GM12801 (cell line): ENCODE results near the gene NRXN3.

Experiments
- TF ChIP-seq, protein P1 (sequence below): IDR thresholded peaks from one replicate; pipeline ENCODE4 v1.5.1; 2011; ENCODE audit warnings: control low read depth; ENCODE audit not compliant: insufficient read length; ENCODE audit errors: extremely low read depth

NRXN3 gene

DNA sequence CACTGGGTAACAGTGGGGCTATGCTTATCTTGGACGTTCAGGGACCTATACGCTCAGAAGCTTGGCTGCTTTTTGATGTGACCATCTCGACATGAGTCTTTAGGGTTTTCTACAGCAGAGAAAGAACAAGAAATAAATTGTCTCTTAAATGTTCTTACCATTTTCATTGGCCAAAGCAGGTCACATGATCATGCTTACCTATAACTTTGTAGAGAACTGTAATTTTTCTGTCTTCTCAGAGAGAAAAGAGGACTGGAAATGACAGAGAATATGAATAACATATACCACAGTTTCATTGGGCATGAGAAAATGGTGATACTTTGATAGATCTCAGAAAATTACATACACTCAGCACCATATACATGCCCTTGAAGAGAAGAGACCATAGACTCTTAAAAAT lies 390.9 kb downstream of the NRXN3 start:
- TF ChIP-seq, protein P1, sequence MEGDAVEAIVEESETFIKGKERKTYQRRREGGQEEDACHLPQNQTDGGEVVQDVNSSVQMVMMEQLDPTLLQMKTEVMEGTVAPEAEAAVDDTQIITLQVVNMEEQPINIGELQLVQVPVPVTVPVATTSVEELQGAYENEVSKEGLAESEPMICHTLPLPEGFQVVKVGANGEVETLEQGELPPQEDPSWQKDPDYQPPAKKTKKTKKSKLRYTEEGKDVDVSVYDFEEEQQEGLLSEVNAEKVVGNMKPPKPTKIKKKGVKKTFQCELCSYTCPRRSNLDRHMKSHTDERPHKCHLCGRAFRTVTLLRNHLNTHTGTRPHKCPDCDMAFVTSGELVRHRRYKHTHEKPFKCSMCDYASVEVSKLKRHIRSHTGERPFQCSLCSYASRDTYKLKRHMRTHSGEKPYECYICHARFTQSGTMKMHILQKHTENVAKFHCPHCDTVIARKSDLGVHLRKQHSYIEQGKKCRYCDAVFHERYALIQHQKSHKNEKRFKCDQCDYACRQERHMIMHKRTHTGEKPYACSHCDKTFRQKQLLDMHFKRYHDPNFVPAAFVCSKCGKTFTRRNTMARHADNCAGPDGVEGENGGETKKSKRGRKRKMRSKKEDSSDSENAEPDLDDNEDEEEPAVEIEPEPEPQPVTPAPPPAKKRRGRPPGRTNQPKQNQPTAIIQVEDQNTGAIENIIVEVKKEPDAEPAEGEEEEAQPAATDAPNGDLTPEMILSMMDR: no peak

GRCh38 chr14:78566026-78566858 lies 396.1 kb downstream of the NRXN3 start:
- TF ChIP-seq, protein P1: no peak

DNA sequence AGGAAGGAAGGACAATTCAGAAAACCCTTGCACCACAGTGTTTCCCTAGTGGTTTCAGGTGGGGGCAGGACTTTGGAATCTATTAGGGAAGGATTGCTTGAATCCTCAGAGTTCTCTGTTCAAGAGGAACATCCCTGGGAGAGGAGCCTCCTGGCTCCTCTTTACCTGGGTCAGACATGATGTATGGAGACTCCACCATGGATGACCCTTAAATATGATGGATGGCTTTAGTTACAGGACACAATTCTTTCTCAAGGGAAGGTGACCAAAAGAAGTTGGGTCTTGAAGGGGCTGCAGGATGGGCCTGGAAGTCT lies 396.6 kb downstream of the NRXN3 start:
- TF ChIP-seq, protein P1: no peak

- TF ChIP-seq, protein P1: no peak
Observed at GRCh38 chr14:78567343-78567742, 397.2 kb downstream of the NRXN3 start.

GRCh38 chr14:78576437-78577166 lies 406.4 kb downstream of the NRXN3 start:
- TF ChIP-seq, protein P1: no peak

- TF ChIP-seq, protein P1: no peak
Observed at GRCh38 chr14:78581229-78581628, 411.1 kb downstream of the NRXN3 start.

- TF ChIP-seq, protein P1: no peak
Observed at GRCh38 chr14:78586681-78587080, 416.5 kb downstream of the NRXN3 start.
